K562 (cell line): ENCODE data around the gene CEACAM7. TPM values are rescaled to one million over a fixed set of nuclear protein-coding genes. Genes with fewer than 3 reads are reported as not detected.

ENCODE experiments used
- ATAC-seq: fragments of 200-7000 bp; cut with Tn5 transposase; 3 replicates; pipeline ENCODE4 v1.9.1; 2020; ENCODE audit warnings: moderate library complexity
- BruUV-seq: library from RNA; stranded (reverse); fragments of 400-500 nt; replicated peaks from 2 replicates; lab custom pipeline; 2021; lab: Mats Ljungman, UMichigan
- CTCF ChIA-PET: fragments of 300-600 bp; formaldehyde crosslinking; extraction: SDS; loops from one replicate; lab custom pipeline; 2021; ENCODE audit warnings: low intra/inter-chr PET ratio; lab: Yijun Ruan, JAX
- POLR2A ChIA-PET: fragments of 300-600, 350-650 bp; sonication (Branson Sonifier 250); formaldehyde crosslinking; extraction: SDS; loops from one replicate; lab custom pipeline; 2021; ENCODE audit warnings: antibody characterized with exemption, inconsistent platforms; lab: Yijun Ruan, JAX
- DNase-seq, 4 experiments: peaks; one replicate each; pipeline versions ENCODE4 v3.0.0 to v3.0.0-alpha.2; 2011 to 2018; ENCODE audit warnings: low spot score in 3 of 4, mixed read lengths in 3 of 4; ENCODE audit errors: extremely low read depth in 1 of 4
- FAIRE-seq: peaks from 2 replicates; lab custom pipeline; 2011; peaks lifted over from hg19 to GRCh38; lab: Jason Lieb, UNC
- H2AFZ ChIP-seq: 2 replicates; pipeline ENCODE4 v1.6.0; 2011; ENCODE audit warnings: low read depth, low read length, control low read depth, inconsistent platforms
- H3K27ac ChIP-seq: fragments of 200-600 bp; 3 replicates; pipeline ENCODE4 v1.8.0; 2011; ENCODE audit warnings: low read depth, mild to moderate bottlenecking, control low read depth, inconsistent platforms, low read length, moderate library complexity, mixed read lengths; ENCODE audit errors: extremely low read depth
- H3K27me3 ChIP-seq, 2 experiments: fragments of 300-600 bp in 1 of 2; 2 replicates in 1 of 2; 3 replicates in 1 of 2; pipeline versions ENCODE4 v1.6.0 to v1.8.0; 2011; ENCODE audit warnings: inconsistent platforms in 2 of 2, low read length in 2 of 2, mild to moderate bottlenecking in 1 of 2, mixed read lengths in 1 of 2, moderate library complexity in 1 of 2; ENCODE audit not compliant: control insufficient read depth in 2 of 2, insufficient read depth in 2 of 2
- H3K36me3 ChIP-seq: fragments of 300-600 bp; 3 replicates; pipeline ENCODE4 v1.8.0; 2011; ENCODE audit warnings: mild to moderate bottlenecking, low read length, inconsistent platforms; ENCODE audit not compliant: control insufficient read depth, insufficient read depth
- H3K4me1 ChIP-seq, 2 experiments: fragments of 200-600 bp in 1 of 2; replicated peaks in 1 of 2; 2 replicates in 1 of 2; 3 replicates in 1 of 2; pipeline versions ENCODE4 v1.5.1 to v1.8.0; 2011; ENCODE audit warnings: inconsistent platforms in 2 of 2, low read length in 2 of 2, mild to moderate bottlenecking in 1 of 2, mixed read lengths in 1 of 2, moderate library complexity in 1 of 2; ENCODE audit not compliant: control insufficient read depth in 2 of 2, insufficient read depth in 2 of 2
- H3K4me2 ChIP-seq: 2 replicates; pipeline ENCODE4 v1.6.1; 2011; ENCODE audit warnings: low read length, control low read depth, inconsistent platforms, mixed read lengths; ENCODE audit not compliant: insufficient read depth
- H3K4me3 ChIP-seq: fragments of 200-600 bp; sonication (generic), shearing (Covaris generic); 2 replicates; pipeline ENCODE4 v1.5.1; 2016; ENCODE audit warnings: control low read depth, inconsistent platforms
- H3K79me2 ChIP-seq: fragments of 200-600 bp; 3 replicates; pipeline ENCODE4 v1.8.0; 2011; ENCODE audit warnings: low read length, inconsistent platforms; ENCODE audit not compliant: control insufficient read depth, insufficient read depth
- H3K9ac ChIP-seq, 2 experiments: 2 replicates each; pipeline versions ENCODE4 v1.6.0 to v1.6.1; 2011; ENCODE audit warnings: low read depth in 2 of 2, low read length in 2 of 2, control low read depth in 1 of 2, inconsistent platforms in 1 of 2, mild to moderate bottlenecking in 1 of 2, mixed read lengths in 1 of 2; ENCODE audit not compliant: insufficient read depth in 1 of 2
- H3K9me1 ChIP-seq: one replicate; pipeline ENCODE4 v1.6.0; 2011; ENCODE audit warnings: inconsistent platforms, mild to moderate bottlenecking, low read length, moderate library complexity; ENCODE audit not compliant: control insufficient read depth, insufficient read depth
- H3K9me3 ChIP-seq: replicated peaks from 2 replicates; pipeline ENCODE4 v1.5.1; 2011; ENCODE audit warnings: low read depth, low read length, inconsistent platforms; ENCODE audit not compliant: control insufficient read depth, insufficient read depth
- H4K20me1 ChIP-seq: replicated peaks from 2 replicates; pipeline ENCODE4 v1.6.1; 2011; ENCODE audit warnings: low read length, inconsistent platforms, mixed read lengths; ENCODE audit not compliant: control insufficient read depth, insufficient read depth
- CTCF ChIP-seq, 3 experiments: IDR thresholded peaks in 2 of 3; conservative IDR thresholded peaks in 1 of 3; 2 replicates each; pipeline ENCODE4 v1.5.1; 2011 to 2012; ENCODE audit warnings: low read length in 3 of 3, mild to moderate bottlenecking in 3 of 3, control low read depth in 2 of 3, improper control_type of control experiment in 1 of 3, inconsistent platforms in 1 of 3, low read depth in 1 of 3, mixed read lengths in 1 of 3, moderate library complexity in 1 of 3; ENCODE audit not compliant: insufficient read depth in 2 of 3
- IRF9 ChIP-seq: fragments of 450-650 bp; IDR thresholded peaks from 2 replicates; pipeline ENCODE4 v1.6.1; 2016; ENCODE audit warnings: missing biosample characterization, missing genetic modification characterization
- PCBP1 ChIP-seq: fragments of 200-400 bp; formaldehyde crosslinking; IDR thresholded peaks from 2 replicates; pipeline ENCODE4 v1.6.1; 2018; ENCODE audit warnings: mild to moderate bottlenecking, low read depth, low read length; ENCODE audit not compliant: poor library complexity, severe bottlenecking
- WGBS: fragments of 100-300 bp; shearing (Covaris generic); methylation state at CpG from one replicate; pipeline ENCODE4 v1.1.6; 2016; ENCODE audit warnings: low coverage, mixed read lengths; ENCODE audit not compliant: insufficient coverage; ENCODE audit errors: missing lambda C conversion rate; 5-methylcytosine and 5-hydroxymethylcytosine counted together
- in situ Hi-C: fragments of 300-500 bp; cut with MboI; formaldehyde crosslinking; loops from 4 replicates; pipeline ENCODE4 v1.15.0; 2018; ENCODE audit warnings: inconsistent platforms, mixed read lengths
- intact Hi-C: fragments of 100-400 bp; cut with micrococcal nuclease; formaldehyde crosslinking; loops from 2 replicates; pipeline ENCODE4 v1.14.2; 2022
- polyA plus RNA-seq, 8 experiments: library from polyadenylated mRNA; depleted of rRNA in 4 of 8; stranded (reverse) in 5 of 8; unstranded in 3 of 8; fragments of >200 nt; fragmentation: Nextera tagmentation in 2 of 8; fragmentation: Illumina TruSeq in 1 of 8; extraction: Ambion mirVana in 2 of 8; extraction: Trizol in 1 of 8; gene quantifications; 2 replicates each; pipeline versions ENCODE4 v1.2.1 to v1.2.3, GENCODE V29; 2011 to 2014; ENCODE audit warnings: inconsistent platforms in 1 of 8, missing spikeins in 1 of 8
- total RNA-seq, 7 experiments: library from RNA; depleted of rRNA in 6 of 7; stranded (reverse); fragments of >200 nt in 6 of 7; fragmentation: Illumina TruSeq in 2 of 7; extraction: Trizol in 2 of 7; gene quantifications; 2 replicates each; pipeline versions ENCODE4 v1.2.1 to v1.2.3, GENCODE V29; 2011 to 2021; ENCODE audit warnings: low replicate concordance in 1 of 7

Gene CEACAM7
- total and polyA plus RNA-seq, 9 of the 15 experiments (the other 6 are each of a cell fraction or from before 2014, with no cell fraction given): not detected

- Histone ChIP-seq H3K4me2 (no peak overlapping the region), H3K4me3 (no peak overlapping the region), H3K4me1 (peaks cover 0 to 7% of the 10 kb centered on the region in 2 experiments; a peak in 2 of 5 replicates), H3K9ac (0 out of 4 replicates have a peak overlapping the region, but pooled peaks of 1 of the 2 experiments have one; percentile 2), H3K36me3 (no peaks in the 10 kb centered on the region), H3K27ac (no peak overlapping the region), H4K20me1 (peaks cover 8% of the 10 kb centered on the region), H3K9me3 (no peaks in the 10 kb centered on the region), H3K27me3 (peaks cover 3 to 15% of the 10 kb centered on the region in 2 experiments; a peak in 4 of 5 replicates), H2AFZ (no peak overlapping the region), H3K9me1 (no peaks in the 10 kb centered on the region), H3K79me2 (no peaks in the 10 kb centered on the region)
- ChIA-PET CTCF (interaction anchor here (1.2 to 2.0 kb wide), 3 partner anchors 39 to 113 kb away, joined by 7 to 10 read pairs (median 7); no protein-coding TSS in a partner anchor), POLR2A (interaction anchor here (1.1 to 1.4 kb wide), 3 partner anchors 17 to 113 kb away, joined by 3 to 4 read pairs (median 3); no protein-coding TSS in a partner anchor)
- DNase-seq: peak in 2 of 4 experiments; percentile 11 to 17
- in situ Hi-C loops (loop anchor here (5.0 kb wide), 1 partner anchor 40 kb away; no protein-coding TSS in a partner anchor), intact Hi-C loops (loop anchor here (1.0 to 2.0 kb wide), 2 partner anchors 39 to 113 kb away; no protein-coding TSS in a partner anchor)
- TF ChIP-seq CTCF (IDR thresholded peaks at IDR 0.05 in 2 of 3, conservative IDR thresholded peaks at IDR 0.05 in 1 of 3; ENCODE audit: insufficient read depth in 2 of 3, low read depth in 1 of 3, low read length in 3 of 3): peak in 2 of 3 experiments; percentile 16 to 46; a peak in 2 of 6 replicates
- no peak for TF ChIP-seq IRF9 (tag)
- TF ChIP-seq PCBP1: no peak
- WGBS: 2% methylated on average over 5 of the region's 5 CpGs
- ATAC-seq: peak; percentile 34; the same call in 1 of the 3 replicates
- no TSS peak for BruUV-seq
- FAIRE-seq: no peak
Observed at GRCh38 chr19:41707502-41707812, 19.4 kb upstream of the CEACAM7 start.
